ENCODE data around the gene YES1.

YES1 gene

GRCh38 chr18:849021-849420, 37.0 kb upstream of the YES1 start:
- Histone ChIP-seq H4K91ac (ENCODE audit: low read depth, low read length, poor library complexity) (no peak overlapping the region), H3K4me3 (ENCODE audit: low read length in 2 of 2) (no peak overlapping the region), H4K8ac (ENCODE audit: low read depth, low read length) (no peak overlapping the region), H3K79me1 (ENCODE audit: low read depth, low read length) (no peaks in the 10 kb centered on the region), H3K23ac (ENCODE audit: low read depth, low read length, poor library complexity) (no peak overlapping the region), H2AK5ac (ENCODE audit: low read depth, low read length) (no peak overlapping the region), H3K4me1 (ENCODE audit: control insufficient read depth in 2 of 2, insufficient read depth in 1 of 2, low read depth in 1 of 2, low read length in 2 of 2) (no peaks in the 10 kb centered on the region), H3K4me2 (ENCODE audit: insufficient read depth, low read length, poor library complexity, severe bottlenecking) (no peak overlapping the region), H3K36me3 (replicated peaks in 1 of 2; ENCODE audit: control insufficient read depth in 2 of 2, insufficient read depth in 2 of 2, low read length in 2 of 2) (no peaks in the 10 kb centered on the region), H3K9me3 (replicated peaks in 1 of 2; ENCODE audit: control insufficient read depth in 2 of 2, insufficient read depth in 1 of 2, low read depth in 1 of 2, low read length in 2 of 2) (no peaks in the 10 kb centered on the region), H3K4ac (ENCODE audit: low read length) (no peak overlapping the region), H3K27me3 (ENCODE audit: control insufficient read depth in 3 of 3, insufficient read depth in 3 of 3, low read depth in 1 of 3, low read length in 3 of 3) (peaks cover 0 to 3% (median 0%) of the 10 kb centered on the region in 3 experiments), H3K18ac (ENCODE audit: low read length) (no peak overlapping the region), H3K14ac (ENCODE audit: low read length) (no peak overlapping the region), H3K9ac (ENCODE audit: low read depth, low read length, poor library complexity) (no peak overlapping the region), H3K27ac (replicated peaks; ENCODE audit: low read length) (no peak overlapping the region), H2AFZ (ENCODE audit: low read length) (no peak overlapping the region), H2BK5ac (ENCODE audit: low read length) (no peak overlapping the region), H2BK120ac (ENCODE audit: low read depth, low read length) (no peak overlapping the region), H2BK12ac (ENCODE audit: low read length) (no peak overlapping the region), H2BK15ac (ENCODE audit: low read length) (no peak overlapping the region)
- WGBS, 2 donors (ENCODE audit: extremely low coverage in 2 of 2, insufficient read length in 2 of 2, insufficient replicate concordance in 1 of 2), result 100% methylated on average over 1 of the region's 4 CpGs
- no peak for DNase-seq (ENCODE audit: low spot score)

DNA sequence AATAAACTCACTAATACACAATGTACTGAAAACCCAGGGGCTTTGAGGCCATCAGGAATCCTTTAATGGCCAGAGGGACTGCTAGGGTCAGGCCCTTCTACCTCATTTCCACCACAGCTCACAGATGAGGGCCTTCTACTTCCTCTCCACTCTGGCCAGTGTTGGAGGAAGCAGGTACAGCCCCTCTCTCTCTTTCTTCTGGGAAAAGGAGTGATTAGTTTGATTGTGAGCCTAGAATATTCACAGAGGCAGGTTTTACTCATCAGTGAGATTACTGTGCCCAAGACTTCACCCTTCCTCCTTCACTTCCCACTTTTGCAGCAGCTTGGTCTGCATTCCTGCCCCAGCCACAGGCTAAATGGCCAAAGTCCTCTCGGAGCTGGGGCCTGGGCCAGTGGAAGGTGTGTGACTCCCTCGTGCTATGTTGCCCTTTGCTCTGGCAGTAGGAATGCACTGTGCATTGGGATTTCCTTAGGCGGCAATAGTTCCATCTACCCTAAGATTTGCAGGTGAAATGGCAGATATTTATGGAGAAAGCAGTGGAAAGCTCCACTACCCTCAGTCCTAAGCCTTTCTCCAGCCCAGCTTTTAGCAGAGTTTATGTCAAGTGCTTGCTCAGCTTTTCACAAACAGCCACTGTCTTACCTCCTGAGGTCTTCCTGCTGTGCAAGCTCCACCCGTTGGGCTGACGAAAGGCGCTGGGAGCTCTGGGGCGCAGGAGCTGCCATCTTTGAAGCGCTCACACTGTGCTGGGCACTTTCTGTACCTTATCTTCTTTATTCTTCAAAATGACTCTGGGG, 36.2 kb upstream of the YES1 start:
- H3K23ac ChIP-seq (ENCODE audit: low read depth, low read length, poor library complexity), result no peak overlapping the region
- H3K4me1 ChIP-seq (ENCODE audit: control insufficient read depth in 2 of 2, insufficient read depth in 1 of 2, low read depth in 1 of 2, low read length in 2 of 2), result no peaks in the 10 kb centered on the region
- no peaks in the 10 kb centered on the region for H3K9me3 ChIP-seq (replicated peaks in 1 of 2; ENCODE audit: control insufficient read depth in 2 of 2, insufficient read depth in 1 of 2, low read depth in 1 of 2, low read length in 2 of 2)
- no peak overlapping the region for H3K18ac ChIP-seq (ENCODE audit: low read length)
- H3K79me1 ChIP-seq (ENCODE audit: low read depth, low read length), result no peaks in the 10 kb centered on the region
- peaks cover 0 to 3% (median 0%) of the 10 kb centered on the region in 3 experiments for H3K27me3 ChIP-seq (ENCODE audit: control insufficient read depth in 3 of 3, insufficient read depth in 3 of 3, low read depth in 1 of 3, low read length in 3 of 3)
- H3K4ac ChIP-seq (ENCODE audit: low read length), result no peak overlapping the region
- H4K8ac ChIP-seq (ENCODE audit: low read depth, low read length), result no peak overlapping the region
- H2BK15ac ChIP-seq (ENCODE audit: low read length), result no peak overlapping the region
- no peak overlapping the region for H2AFZ ChIP-seq (ENCODE audit: low read length)
- H2AK5ac ChIP-seq (ENCODE audit: low read depth, low read length), result no peak overlapping the region
- no peak overlapping the region for H3K4me3 ChIP-seq (ENCODE audit: low read length in 2 of 2)
- H3K27ac ChIP-seq (replicated peaks; ENCODE audit: low read length), result no peak overlapping the region
- WGBS, 2 donors (ENCODE audit: extremely low coverage in 2 of 2, insufficient read length in 2 of 2, insufficient replicate concordance in 1 of 2), result no CpG with 5 or more reads among the region's 8 CpGs
- H3K9ac ChIP-seq (ENCODE audit: low read depth, low read length, poor library complexity), result no peak overlapping the region
- H2BK120ac ChIP-seq (ENCODE audit: low read depth, low read length), result no peak overlapping the region
- DNase-seq (ENCODE audit: low spot score), result no peak
- H3K14ac ChIP-seq (ENCODE audit: low read length), result no peak overlapping the region
- H4K91ac ChIP-seq (ENCODE audit: low read depth, low read length, poor library complexity), result no peak overlapping the region
- H3K36me3 ChIP-seq (replicated peaks in 1 of 2; ENCODE audit: control insufficient read depth in 2 of 2, insufficient read depth in 2 of 2, low read length in 2 of 2), result no peaks in the 10 kb centered on the region
- H2BK5ac ChIP-seq (ENCODE audit: low read length), result no peak overlapping the region
- no peak overlapping the region for H2BK12ac ChIP-seq (ENCODE audit: low read length)
- H3K4me2 ChIP-seq (ENCODE audit: insufficient read depth, low read length, poor library complexity, severe bottlenecking), result no peak overlapping the region

- WGBS, 2 donors (ENCODE audit: extremely low coverage in 2 of 2, insufficient read length in 2 of 2, insufficient replicate concordance in 1 of 2), result no CpG with 5 or more reads among the region's 9 CpGs
- Histone ChIP-seq H4K91ac (ENCODE audit: low read depth, low read length, poor library complexity) (no peak overlapping the region), H3K4ac (ENCODE audit: low read length) (no peak overlapping the region), H3K18ac (ENCODE audit: low read length) (no peak overlapping the region), H2BK120ac (ENCODE audit: low read depth, low read length) (no peak overlapping the region), H3K4me2 (ENCODE audit: insufficient read depth, low read length, poor library complexity, severe bottlenecking) (no peak overlapping the region), H3K14ac (ENCODE audit: low read length) (no peak overlapping the region), H3K4me3 (ENCODE audit: low read length in 2 of 2) (no peak overlapping the region), H3K79me1 (ENCODE audit: low read depth, low read length) (no peaks in the 10 kb centered on the region), H3K4me1 (ENCODE audit: control insufficient read depth in 2 of 2, insufficient read depth in 1 of 2, low read depth in 1 of 2, low read length in 2 of 2) (no peaks in the 10 kb centered on the region), H2BK15ac (ENCODE audit: low read length) (no peak overlapping the region), H2BK5ac (ENCODE audit: low read length) (no peak overlapping the region), H2BK12ac (ENCODE audit: low read length) (no peak overlapping the region), H3K27me3 (ENCODE audit: control insufficient read depth in 3 of 3, insufficient read depth in 3 of 3, low read depth in 1 of 3, low read length in 3 of 3) (peaks cover 0 to 3% (median 0%) of the 10 kb centered on the region in 3 experiments), H4K8ac (ENCODE audit: low read depth, low read length) (no peak overlapping the region), H3K27ac (replicated peaks; ENCODE audit: low read length) (no peak overlapping the region), H3K9me3 (replicated peaks in 1 of 2; ENCODE audit: control insufficient read depth in 2 of 2, insufficient read depth in 1 of 2, low read depth in 1 of 2, low read length in 2 of 2) (no peaks in the 10 kb centered on the region), H3K9ac (ENCODE audit: low read depth, low read length, poor library complexity) (no peak overlapping the region), H3K36me3 (replicated peaks in 1 of 2; ENCODE audit: control insufficient read depth in 2 of 2, insufficient read depth in 2 of 2, low read length in 2 of 2) (no peaks in the 10 kb centered on the region), H2AFZ (ENCODE audit: low read length) (no peak overlapping the region), H2AK5ac (ENCODE audit: low read depth, low read length) (no peak overlapping the region), H3K23ac (ENCODE audit: low read depth, low read length, poor library complexity) (no peak overlapping the region)
- DNase-seq (ENCODE audit: low spot score), result no peak
These were observed 33.2 kb upstream of the YES1 start for GRCh38 chr18:845152-845819.

DNA sequence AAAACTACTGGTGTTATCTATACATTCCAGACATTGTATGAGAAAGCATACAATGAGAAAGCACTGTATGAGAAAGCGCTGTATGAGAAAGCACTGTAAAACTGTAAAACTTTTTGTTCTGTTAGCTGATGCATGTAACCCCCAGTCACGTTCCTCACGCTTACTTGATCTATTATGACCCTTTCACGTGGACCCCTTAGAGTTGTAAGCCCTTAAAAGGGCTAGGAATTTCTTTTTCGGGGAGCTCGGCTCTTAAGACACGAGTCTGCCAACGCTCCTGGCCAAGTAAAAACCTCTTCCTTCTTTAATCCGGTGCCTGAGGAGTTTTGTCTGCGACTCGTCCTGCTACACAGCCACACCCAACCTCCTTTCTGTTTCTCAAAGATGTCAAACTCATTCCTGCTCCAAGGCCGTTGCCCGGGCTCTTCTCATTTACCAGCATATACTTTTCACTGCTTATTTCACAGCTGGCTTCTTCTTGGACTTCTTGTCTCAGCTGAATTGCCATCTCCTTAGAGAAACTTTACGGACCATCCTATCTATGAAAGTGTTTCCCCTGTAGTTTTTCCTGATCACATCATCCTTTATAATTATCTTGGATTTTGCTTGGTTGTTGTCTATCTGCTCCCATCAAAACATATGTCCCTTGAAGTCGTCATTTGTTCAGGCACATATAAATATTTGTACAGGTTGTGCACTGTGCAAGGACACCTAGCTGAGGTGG, 29.8 kb upstream of the YES1 start:
- Histone ChIP-seq H3K18ac (ENCODE audit: low read length) (no peak overlapping the region), H3K79me1 (ENCODE audit: low read depth, low read length) (no peaks in the 10 kb centered on the region), H2AFZ (ENCODE audit: low read length) (no peak overlapping the region), H2BK5ac (ENCODE audit: low read length) (no peak overlapping the region), H2BK120ac (ENCODE audit: low read depth, low read length) (no peak overlapping the region), H3K36me3 (replicated peaks in 1 of 2; ENCODE audit: control insufficient read depth in 2 of 2, insufficient read depth in 2 of 2, low read length in 2 of 2) (no peaks in the 10 kb centered on the region), H2BK15ac (ENCODE audit: low read length) (no peak overlapping the region), H4K8ac (ENCODE audit: low read depth, low read length) (no peak overlapping the region), H3K4me3 (ENCODE audit: low read length in 2 of 2) (no peak overlapping the region), H3K4me2 (ENCODE audit: insufficient read depth, low read length, poor library complexity, severe bottlenecking) (no peak overlapping the region), H3K23ac (ENCODE audit: low read depth, low read length, poor library complexity) (no peak overlapping the region), H3K9me3 (replicated peaks in 1 of 2; ENCODE audit: control insufficient read depth in 2 of 2, insufficient read depth in 1 of 2, low read depth in 1 of 2, low read length in 2 of 2) (no peaks in the 10 kb centered on the region), H3K4me1 (ENCODE audit: control insufficient read depth in 2 of 2, insufficient read depth in 1 of 2, low read depth in 1 of 2, low read length in 2 of 2) (peaks cover 0 to 2% of the 10 kb centered on the region in 2 donors), H3K4ac (ENCODE audit: low read length) (no peak overlapping the region), H3K14ac (ENCODE audit: low read length) (no peak overlapping the region), H3K9ac (ENCODE audit: low read depth, low read length, poor library complexity) (no peak overlapping the region), H2BK12ac (ENCODE audit: low read length) (no peak overlapping the region), H4K91ac (ENCODE audit: low read depth, low read length, poor library complexity) (no peak overlapping the region), H3K27me3 (ENCODE audit: control insufficient read depth in 3 of 3, insufficient read depth in 3 of 3, low read depth in 1 of 3, low read length in 3 of 3) (no peaks in the 10 kb centered on the region), H2AK5ac (ENCODE audit: low read depth, low read length) (no peak overlapping the region), H3K27ac (replicated peaks; ENCODE audit: low read length) (no peak overlapping the region)
- DNase-seq (ENCODE audit: low spot score), result no peak
- no CpG with 5 or more reads among the region's 15 CpGs for WGBS, 2 donors (ENCODE audit: extremely low coverage in 2 of 2, insufficient read length in 2 of 2, insufficient replicate concordance in 1 of 2)

Data from neuronal stem cell (in vitro differentiated cells).